Neuronal stem cell (in vitro differentiated cells): ENCODE measurements around the gene AGAP1.

ENCODE experiments used
- DNase-seq: peaks from one replicate; pipeline ENCODE4 v3.0.0-alpha.2; 2013; ENCODE audit warnings: low spot score
- H2AFZ ChIP-seq: one replicate; pipeline ENCODE4 v1.6.1; 2013; ENCODE audit warnings: mild to moderate bottlenecking, low read length, inconsistent platforms
- H2AK5ac ChIP-seq: 2 replicates; pipeline ENCODE4 v1.6.1; 2013; ENCODE audit warnings: low read depth, mild to moderate bottlenecking, inconsistent platforms, low read length, moderate library complexity, mixed read lengths
- H2BK120ac ChIP-seq: 2 replicates; pipeline ENCODE4 v1.6.1; 2013; ENCODE audit warnings: low read depth, mild to moderate bottlenecking, inconsistent platforms, low read length, moderate library complexity, mixed read lengths
- H2BK12ac ChIP-seq: one replicate; pipeline ENCODE4 v1.6.1; 2013; ENCODE audit warnings: low read length, inconsistent platforms
- H2BK15ac ChIP-seq: 2 replicates; pipeline ENCODE4 v1.6.1; 2013; ENCODE audit warnings: mild to moderate bottlenecking, low read length, inconsistent platforms, mixed read lengths
- H2BK5ac ChIP-seq: one replicate; pipeline ENCODE4 v1.6.1; 2013; ENCODE audit warnings: inconsistent platforms, mild to moderate bottlenecking, low read length, moderate library complexity
- H3K14ac ChIP-seq: one replicate; pipeline ENCODE4 v1.6.1; 2013; ENCODE audit warnings: low read length, inconsistent platforms
- H3K18ac ChIP-seq: 2 replicates; pipeline ENCODE4 v1.6.1; 2013; ENCODE audit warnings: low read length, inconsistent platforms
- H3K23ac ChIP-seq: 2 replicates; pipeline ENCODE4 v1.6.1; 2013; ENCODE audit warnings: low read depth, mild to moderate bottlenecking, mixed read lengths, low read length, inconsistent platforms; ENCODE audit not compliant: poor library complexity
- H3K27ac ChIP-seq: replicated peaks from 3 replicates; pipeline ENCODE4 v1.5.1; 2013; ENCODE audit warnings: low read length, inconsistent platforms
- H3K27me3 ChIP-seq, 3 experiments: 2 replicates each; pipeline ENCODE4 v1.6.1; 2013; ENCODE audit warnings: low read length in 3 of 3, mild to moderate bottlenecking in 2 of 3, inconsistent platforms in 1 of 3, low read depth in 1 of 3, mixed read lengths in 1 of 3, moderate library complexity in 1 of 3; ENCODE audit not compliant: control insufficient read depth in 3 of 3, insufficient read depth in 3 of 3
- H3K36me3 ChIP-seq, 2 donors: replicated peaks in 1 of 2; 2 replicates each; pipeline ENCODE4 v1.6.1; 2013; ENCODE audit warnings: low read length in 2 of 2; ENCODE audit not compliant: control insufficient read depth in 2 of 2, insufficient read depth in 2 of 2
- H3K4ac ChIP-seq: 2 replicates; pipeline ENCODE4 v1.6.1; 2013; ENCODE audit warnings: inconsistent platforms, mild to moderate bottlenecking, low read length, moderate library complexity
- H3K4me1 ChIP-seq, 2 donors: 1 replicate in 1 of 2; 2 replicates in 1 of 2; pipeline ENCODE4 v1.6.1; 2013; ENCODE audit warnings: low read length in 2 of 2, low read depth in 1 of 2; ENCODE audit not compliant: control insufficient read depth in 2 of 2, insufficient read depth in 1 of 2
- H3K4me2 ChIP-seq: one replicate; pipeline ENCODE4 v1.6.1; 2013; ENCODE audit warnings: mild to moderate bottlenecking, low read length, inconsistent platforms; ENCODE audit not compliant: insufficient read depth, poor library complexity, severe bottlenecking
- H3K4me3 ChIP-seq, 2 donors: 2 replicates each; pipeline ENCODE4 v1.5.1; 2013; ENCODE audit warnings: low read length in 2 of 2, mild to moderate bottlenecking in 2 of 2, inconsistent platforms in 1 of 2, moderate library complexity in 1 of 2
- H3K79me1 ChIP-seq: one replicate; pipeline ENCODE4 v1.6.1; 2013; ENCODE audit warnings: low read depth, mild to moderate bottlenecking, inconsistent platforms, low read length, moderate library complexity
- H3K9ac ChIP-seq: one replicate; pipeline ENCODE4 v1.6.1; 2013; ENCODE audit warnings: mild to moderate bottlenecking, low read depth, low read length, inconsistent platforms; ENCODE audit not compliant: poor library complexity
- H3K9me3 ChIP-seq, 2 donors: replicated peaks in 1 of 2; 2 replicates each; pipeline versions ENCODE3 to v1.6.1; 2013; ENCODE audit warnings: low read length in 2 of 2, mild to moderate bottlenecking in 2 of 2, inconsistent platforms in 1 of 2, low read depth in 1 of 2, mixed read lengths in 1 of 2, moderate library complexity in 1 of 2; ENCODE audit not compliant: control insufficient read depth in 2 of 2, insufficient read depth in 1 of 2
- H4K8ac ChIP-seq: one replicate; pipeline ENCODE4 v1.6.1; 2013; ENCODE audit warnings: low read depth, mild to moderate bottlenecking, inconsistent platforms, low read length, moderate library complexity
- H4K91ac ChIP-seq: one replicate; pipeline ENCODE4 v1.6.1; 2013; ENCODE audit warnings: low read length, low read depth, mild to moderate bottlenecking, inconsistent platforms; ENCODE audit not compliant: poor library complexity
- WGBS, 2 donors: extraction: QIAGEN DNeasy Blood & Tissue Kit; methylation state at CpG; one replicate each; pipeline ENCODE4 v1.1.7; 2013; ENCODE audit warnings: missing lambda C conversion rate in 2 of 2, mixed read lengths in 1 of 2; ENCODE audit not compliant: insufficient read length in 2 of 2, insufficient replicate concordance in 1 of 2; ENCODE audit errors: extremely low coverage in 2 of 2; 5-methylcytosine and 5-hydroxymethylcytosine counted together

Gene AGAP1

GRCh38 chr2:235949567-235950472 lies 456.0 kb downstream of the AGAP1 start:
- Histone ChIP-seq H4K8ac (no peak overlapping the region), H3K4me2 (no peak overlapping the region), H3K9me3 (no peaks in the 10 kb centered on the region), H3K4ac (no peak overlapping the region), H3K36me3 (peaks cover 0 to 8% of the 10 kb centered on the region in 2 donors), H3K27ac (no peak overlapping the region), H3K9ac (no peak overlapping the region), H2AK5ac (no peak overlapping the region), H2BK12ac (no peak overlapping the region), H4K91ac (no peak overlapping the region), H2BK5ac (no peak overlapping the region), H3K4me3 (no peak overlapping the region), H2BK15ac (no peak overlapping the region), H2BK120ac (no peak overlapping the region), H3K79me1 (no peaks in the 10 kb centered on the region), H3K23ac (no peak overlapping the region), H3K18ac (no peak overlapping the region), H3K4me1 (peaks cover 5 to 31% of the 10 kb centered on the region in 2 donors), H3K27me3 (no peaks in the 10 kb centered on the region), H3K14ac (no peak overlapping the region), H2AFZ (peak overlapping the region; percentile 42)
- DNase-seq = no peak
- WGBS, 2 donors = no CpG with 5 or more reads among the region's 17 CpGs

- Histone ChIP-seq H2AFZ (peak overlapping the region; percentile 42), H4K8ac (no peak overlapping the region), H3K79me1 (no peaks in the 10 kb centered on the region), H3K4me3 (no peak overlapping the region), H3K14ac (no peak overlapping the region), H2BK5ac (no peak overlapping the region), H3K27me3 (no peaks in the 10 kb centered on the region), H3K27ac (no peak overlapping the region), H3K36me3 (peaks cover 0 to 8% of the 10 kb centered on the region in 2 donors), H3K4me2 (no peak overlapping the region), H3K4ac (no peak overlapping the region), H3K9me3 (no peaks in the 10 kb centered on the region), H4K91ac (no peak overlapping the region), H2AK5ac (no peak overlapping the region), H2BK120ac (no peak overlapping the region), H3K4me1 (peaks cover 5 to 31% of the 10 kb centered on the region in 2 donors), H2BK15ac (no peak overlapping the region), H2BK12ac (no peak overlapping the region), H3K18ac (no peak overlapping the region), H3K9ac (no peak overlapping the region), H3K23ac (no peak overlapping the region)
- DNase-seq = no peak
- WGBS, 2 donors = no CpG with 5 or more reads among the region's 3 CpGs
Measured at GRCh38 chr2:235950473-235950809, 456.6 kb downstream of the AGAP1 start.

- no peak for DNase-seq
- Histone ChIP-seq H3K4me3 (no peak overlapping the region), H2BK12ac (no peak overlapping the region), H3K27me3 (no peaks in the 10 kb centered on the region), H3K4me2 (no peak overlapping the region), H3K36me3 (peaks cover 0 to 8% of the 10 kb centered on the region in 2 donors), H3K27ac (no peak overlapping the region), H4K8ac (no peak overlapping the region), H3K79me1 (no peaks in the 10 kb centered on the region), H2AK5ac (no peak overlapping the region), H3K9ac (no peak overlapping the region), H3K18ac (no peak overlapping the region), H3K23ac (no peak overlapping the region), H3K14ac (no peak overlapping the region), H3K4ac (no peak overlapping the region), H3K9me3 (no peaks in the 10 kb centered on the region), H2BK5ac (no peak overlapping the region), H2AFZ (no peak overlapping the region), H2BK15ac (no peak overlapping the region), H3K4me1 (peaks cover 5 to 23% of the 10 kb centered on the region in 2 donors), H2BK120ac (no peak overlapping the region), H4K91ac (no peak overlapping the region)
- no CpG with 5 or more reads among the region's 6 CpGs for WGBS, 2 donors
Measured at GRCh38 chr2:235951493-235951892, 457.6 kb downstream of the AGAP1 start.

- Histone ChIP-seq H2BK12ac (no peak overlapping the region), H3K27me3 (no peaks in the 10 kb centered on the region), H3K4me1 (peaks cover 5 to 22% of the 10 kb centered on the region in 2 donors), H3K79me1 (no peaks in the 10 kb centered on the region), H2AFZ (no peak overlapping the region), H4K91ac (no peak overlapping the region), H3K14ac (no peak overlapping the region), H3K36me3 (peaks cover 0 to 8% of the 10 kb centered on the region in 2 donors), H3K9ac (no peak overlapping the region), H2AK5ac (no peak overlapping the region), H3K23ac (no peak overlapping the region), H3K4me3 (no peak overlapping the region), H3K4ac (no peak overlapping the region), H2BK15ac (no peak overlapping the region), H3K18ac (no peak overlapping the region), H3K9me3 (no peaks in the 10 kb centered on the region), H4K8ac (no peak overlapping the region), H3K4me2 (no peak overlapping the region), H2BK5ac (no peak overlapping the region), H3K27ac (no peak overlapping the region), H2BK120ac (no peak overlapping the region)
- no CpG with 5 or more reads among the region's 2 CpGs for WGBS, 2 donors
- no peak for DNase-seq
Measured at GRCh38 chr2:235951982-235952381, 458.1 kb downstream of the AGAP1 start.
